Ovary (tissue), 9 donors: ENCODE measurements around the gene CABCOCO1. TPM values are rescaled to one million over a fixed set of nuclear protein-coding genes. Genes with fewer than 3 reads are reported as not detected.
"Not testable (repeated sequence)": the region's sequence is repeated elsewhere in the genome, so short reads cannot be mapped to it uniquely, and the experiment has no call there.

Source experiments
- DNase-seq, 5 donors: peaks; one replicate each; pipeline ENCODE4 v3.0.0-alpha.2; 2019 to 2020
- H3K27ac ChIP-seq, 2 donors: fragments of 200-600 bp; one replicate each; pipeline versions ENCODE4 v1.5.1 to v1.8.0; 2019 to 2022
- H3K27me3 ChIP-seq: fragments of 200-600 bp; one replicate; pipeline ENCODE4 v1.8.0; 2022
- H3K36me3 ChIP-seq: fragments of 200-600 bp; sonication (generic); one replicate; pipeline ENCODE4 v1.5.1; 2019
- H3K4me1 ChIP-seq: one replicate; pipeline ENCODE4 v1.8.1; 2013; ENCODE audit warnings: mild to moderate bottlenecking, moderate library complexity; ENCODE audit not compliant: insufficient read depth
- H3K4me3 ChIP-seq: fragments of 200-600 bp; sonication (generic); one replicate; pipeline ENCODE4 v1.5.1; 2017
- H3K9me3 ChIP-seq, 2 donors: fragments of 200-600 bp in 1 of 2; sonication (generic) in 1 of 2; one replicate each; pipeline versions ENCODE4 v1.5.1 to v1.8.1; 2013 to 2019; ENCODE audit warnings: mild to moderate bottlenecking in 1 of 2, moderate library complexity in 1 of 2
- CTCF ChIP-seq, 3 donors: fragments of 450-650 bp in 2 of 3; fragments of 200-600 bp in 1 of 3; IDR thresholded peaks; one replicate each; pipeline versions ENCODE4 v1.5.1 to v1.8.0; 2016 to 2022; ENCODE audit warnings: antibody characterized with exemption in 3 of 3, mild to moderate bottlenecking in 1 of 3
- EP300 ChIP-seq: sonication (generic); formaldehyde crosslinking; IDR thresholded peaks from one replicate; pipeline ENCODE4 v1.6.1; 2017; ENCODE audit warnings: antibody characterized with exemption
- POLR2A ChIP-seq: fragments of 450-650 bp; IDR thresholded peaks from one replicate; pipeline ENCODE4 v1.6.1; 2017; ENCODE audit warnings: antibody characterized with exemption, mild to moderate bottlenecking, moderate library complexity
- WGBS, 3 donors: extraction: QIAGEN DNeasy Blood & Tissue Kit in 1 of 3; methylation state at CpG; one replicate each; pipeline versions ENCODE4 v1.1.5 to v1.1.7; 2013 to 2017; 5-methylcytosine and 5-hydroxymethylcytosine counted together
- intact Hi-C, 4 donors: fragments of 100-400 bp; cut with DNase I; formaldehyde crosslinking; loops; one replicate each; pipeline versions ENCODE4 v1.11.0 to v1.15.1; 2022 to 2023
- polyA plus RNA-seq, 2 donors: library from polyadenylated mRNA; stranded (reverse); fragments of 200-250 nt in 1 of 2; fragments of 350-450 nt in 1 of 2; fragmentation: Illumina TruSeq in 1 of 2; extraction: RNeasy Lipid Tissue Mini Kit (QIAGEN cat#74804) in 1 of 2; gene quantifications; one replicate each; pipeline ENCODE4 v1.2.3, GENCODE V29; 2013 to 2014
- total RNA-seq, 7 donors: library from RNA; depleted of rRNA in 2 of 7; stranded (reverse); fragments of >200 nt in 2 of 7; fragmentation: NEBNext Ultra II Directional in 3 of 7; extraction: Animal tissue kit (Norgen Biotek cat#: 25700) in 3 of 7; gene quantifications; one replicate each; pipeline versions ENCODE4 v1.1.0 to v1.2.4, GENCODE V29; 2016 to 2023
- donor health status: DM: no; HTN: no; CAD: no; lungs with moderate emphysema.
- donor health status: DM: no; HTN: no; CAD: no.
- donor health status: Bipolar disorder and iron deficiency.
- donor health status: DM: yes; HTN: yes; CAD: no.
- donor health status: DM: no; HTN: no; CAD: no.
- donor health status: DM: yes; HTN: yes; CAD: no.

The CABCOCO1 gene
- total and polyA plus RNA-seq, 9 donors = 0.15 to 10.1 (median 0.55) TPM

- TF ChIP-seq EP300 (no peak), CTCF (IDR thresholded peaks at IDR 0.05) (no peak), POLR2A (no peak)
- Histone ChIP-seq H3K9me3 (no peaks in the 10 kb centered on the region), H3K4me1 (no peaks in the 10 kb centered on the region), H3K4me3 (no peak overlapping the region), H3K27me3 (no peaks in the 10 kb centered on the region), H3K27ac (no peak overlapping the region), H3K36me3 (no peaks in the 10 kb centered on the region)
- 28 to 38% (median 31%) methylated on average over 1 of the region's 1 CpG for WGBS, 3 donors
- no peak for DNase-seq
- intact Hi-C loops = loop anchor here in 1 of 4 donors (10.0 kb wide), 1 partner anchor 917 kb away; no protein-coding TSS in a partner anchor
These were observed 68.9 kb downstream of the CABCOCO1 start for GRCh38 chr10:61731638-61732037.

- WGBS, 3 donors = 77 to 80% (median 78%) methylated on average over 4 of the region's 4 CpGs
- intact Hi-C loops = loop anchor here in 1 of 4 donors (10.0 kb wide), 1 partner anchor 918 kb away; no protein-coding TSS in a partner anchor
- no peak overlapping the region for H3K4me3 ChIP-seq
These were observed 70.0 kb downstream of the CABCOCO1 start for GRCh38 chr10:61732629-61733278.

GRCh38 chr10:61733358-61733940 is 70.7 kb downstream of the CABCOCO1 start:
- Histone ChIP-seq H3K9me3 (no peaks in the 10 kb centered on the region), H3K27me3 (no peaks in the 10 kb centered on the region), H3K36me3 (no peaks in the 10 kb centered on the region), H3K27ac (no peak overlapping the region), H3K4me3 (no peak overlapping the region), H3K4me1 (no peaks in the 10 kb centered on the region)
- peak in 1 of 5 donors; percentile 17 for DNase-seq
- intact Hi-C loops = loop anchor here in 1 of 4 donors (10.0 kb wide), 1 partner anchor 919 kb away; no protein-coding TSS in a partner anchor
- no peak for TF ChIP-seq EP300
- no peak for TF ChIP-seq POLR2A
- TF ChIP-seq CTCF (IDR thresholded peaks at IDR 0.05) = peak in 2 of 3 donors; percentile 12 to 32
- WGBS, 3 donors = 72 to 81% (median 77%) methylated on average over 1 of the region's 1 CpG

More at GRCh38 chr10:61732629-61733278, 70.0 kb downstream of the CABCOCO1 start:
- Histone ChIP-seq H3K27ac (no peak overlapping the region), H3K36me3 (no peaks in the 10 kb centered on the region), H3K9me3 (no peaks in the 10 kb centered on the region), H3K27me3 (no peaks in the 10 kb centered on the region), H3K4me1 (no peaks in the 10 kb centered on the region)
- DNase-seq = no peak
- TF ChIP-seq CTCF (IDR thresholded peaks at IDR 0.05) (no peak), POLR2A (no peak), EP300 (no peak)

- no peaks in the 10 kb centered on the region for H3K9me3 ChIP-seq
- H3K4me3 ChIP-seq = no peak overlapping the region
- H3K27me3 ChIP-seq = no peaks in the 10 kb centered on the region
- no peaks in the 10 kb centered on the region for H3K36me3 ChIP-seq
- 97 to 99% (median 97%) methylated on average over 3 of the region's 3 CpGs for WGBS, 3 donors
- H3K4me1 ChIP-seq = no peaks in the 10 kb centered on the region
- intact Hi-C loops = loop anchor here in 1 of 4 donors (10.0 kb wide), 1 partner anchor 921 kb away; no protein-coding TSS in a partner anchor
- no peak for TF ChIP-seq CTCF (IDR thresholded peaks at IDR 0.05)
- no peak for TF ChIP-seq EP300
- no peak for TF ChIP-seq POLR2A
- no peak for DNase-seq
- no peak overlapping the region for H3K27ac ChIP-seq
These were observed 73.2 kb downstream of the CABCOCO1 start for GRCh38 chr10:61735882-61736281.

- DNase-seq, H3K36me3 ChIP-seq, H3K27me3 ChIP-seq, H3K4me3 ChIP-seq, H3K27ac ChIP-seq, H3K4me1 ChIP-seq, H3K9me3 ChIP-seq: not testable (repeated sequence)
- intact Hi-C loops = loop anchor here in 1 of 4 donors (10.0 kb wide), 1 partner anchor 923 kb away; no protein-coding TSS in a partner anchor
- 90 to 92% (median 91%) methylated on average over 6 of the region's 6 CpGs for WGBS, 3 donors
These were observed 74.7 kb downstream of the CABCOCO1 start for GRCh38 chr10:61737455-61737854.
